Measurements from ENCODE around the gene LMBR1L. TPM values are rescaled to one million over a fixed set of nuclear protein-coding genes. Genes with fewer than 3 reads are reported as not detected.
"Not testable (repeated sequence)": the region's sequence is repeated elsewhere in the genome, so short reads cannot be mapped to it uniquely, and the experiment has no call there.

The LMBR1L gene
- total RNA-seq, 1 donor from 2014 or later: 17.7 TPM

- ATAC-seq (no peak), DNase-seq (ENCODE audit: low spot score) (no peak)
Measured at GRCh38 chr12:49088932-49089330, 21.7 kb downstream of the LMBR1L start.

DNA sequence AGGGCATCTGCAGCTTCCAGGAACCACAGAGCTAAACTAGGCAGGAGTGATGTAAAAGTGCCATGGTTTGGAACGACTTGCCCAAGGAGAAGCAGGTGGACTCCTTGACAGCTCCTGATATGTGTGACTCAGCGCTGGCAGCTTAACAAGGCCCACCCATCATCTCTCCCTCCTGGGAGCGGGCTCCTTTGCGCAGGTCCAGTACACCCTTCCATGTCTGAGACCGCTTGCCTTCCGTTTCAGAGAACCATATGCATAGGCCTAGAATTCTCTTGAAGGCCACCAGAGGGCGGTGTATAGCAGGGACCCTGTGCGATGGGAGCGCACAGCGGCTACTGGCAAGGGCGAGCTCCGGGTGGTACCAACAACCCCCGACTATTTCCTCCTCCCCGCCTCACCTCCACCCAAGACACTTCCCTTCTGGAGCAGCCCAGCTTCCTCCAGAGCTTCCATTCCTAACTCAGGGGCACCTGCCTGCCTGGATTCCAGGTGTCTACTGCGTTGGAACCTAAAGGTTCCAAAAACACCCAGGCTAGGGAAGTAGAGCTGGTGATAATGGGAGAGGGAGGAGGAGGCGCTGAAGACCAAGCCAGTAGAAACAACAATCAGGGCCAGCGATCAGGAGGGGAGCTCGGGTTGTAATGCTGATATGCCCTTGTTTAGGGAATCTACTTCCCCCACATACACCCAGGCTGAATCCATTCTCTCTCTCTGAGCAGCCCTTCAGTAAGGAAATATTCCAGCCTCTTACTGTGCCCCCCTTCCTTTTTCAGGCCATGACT, 22.3 kb downstream of the LMBR1L start:
- peak; percentile 64 for DNase-seq (ENCODE audit: low spot score)
- peak; percentile 95 for ATAC-seq

DNA sequence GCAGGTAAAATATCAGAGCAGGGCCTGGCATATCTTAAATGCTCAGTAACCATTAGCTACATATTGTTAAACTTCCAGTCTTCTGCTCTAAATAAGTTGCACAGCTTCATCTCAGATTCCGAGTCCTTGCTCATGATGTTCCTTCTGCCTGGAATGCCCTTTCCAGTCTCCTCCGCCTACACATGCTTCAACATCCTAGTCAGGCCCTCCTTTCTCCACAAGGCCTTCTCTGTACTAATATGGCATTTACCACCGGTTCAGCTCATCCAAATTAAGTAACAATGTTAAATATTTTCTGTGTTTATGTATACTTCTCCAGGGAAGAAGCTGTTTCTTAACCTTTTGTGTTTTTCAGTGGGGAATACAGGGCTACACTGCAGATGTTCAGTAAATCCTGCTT, 24.5 kb downstream of the LMBR1L start:
- ATAC-seq: no peak
- no peak for DNase-seq (ENCODE audit: low spot score)

GRCh38 chr12:49084438-49084837, 26.2 kb downstream of the LMBR1L start:
- ATAC-seq: no peak
- no peak for DNase-seq (ENCODE audit: low spot score)

GRCh38 chr12:49079793-49080192, 30.9 kb downstream of the LMBR1L start:
- ATAC-seq (no peak), DNase-seq (ENCODE audit: low spot score) (no peak)

- ATAC-seq (no peak), DNase-seq (ENCODE audit: low spot score) (no peak)
Measured at GRCh38 chr12:49070971-49071370, 39.7 kb downstream of the LMBR1L start.

DNA sequence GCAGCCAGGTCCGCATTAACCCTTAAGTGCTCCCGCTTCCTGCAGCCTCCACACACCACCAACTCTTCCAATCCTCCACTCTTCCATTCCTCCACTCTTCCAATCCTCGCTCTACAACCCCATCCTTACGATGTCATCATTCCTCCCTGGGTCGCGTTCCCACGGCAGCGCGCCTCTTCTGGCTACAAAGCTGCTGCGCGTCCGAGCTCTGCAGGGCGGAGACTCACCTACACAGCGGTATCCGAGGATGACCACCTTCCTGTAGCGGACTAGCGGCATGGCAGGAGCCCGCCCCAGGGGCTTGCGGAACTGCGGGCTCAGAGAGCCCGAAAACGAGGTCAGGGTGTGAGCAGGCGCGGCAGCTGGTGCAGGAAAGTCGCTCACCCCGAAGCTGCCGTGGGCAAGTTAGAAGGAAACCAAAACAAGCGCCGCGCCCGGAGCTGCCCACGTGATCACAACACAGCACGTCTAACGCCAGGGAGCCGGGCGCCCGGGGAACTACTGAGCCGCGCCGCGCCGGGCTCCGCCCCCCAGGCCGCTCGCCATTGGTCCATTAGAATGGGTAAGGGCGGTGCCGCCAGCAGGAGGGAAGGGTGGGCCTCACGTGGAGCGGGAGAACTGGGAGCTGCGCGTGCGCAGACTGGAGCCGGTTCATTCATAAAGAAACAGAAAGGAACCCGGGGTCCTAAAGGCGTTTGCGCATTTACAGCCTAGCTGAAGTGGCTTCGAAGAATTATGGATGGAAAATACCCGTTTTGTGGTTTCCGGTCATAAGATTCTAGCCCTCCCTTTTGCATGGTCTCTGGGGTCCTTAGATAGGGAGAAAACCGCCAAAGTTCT, 40.9 kb downstream of the LMBR1L start, which contains the start of gene RHEBL1:
Gene RHEBL1, minus strand, starts transcription at position 473 of the 840 bp plus-strand sequence. Its CDS starts 194 bp downstream, at position 279.
- DNase-seq (ENCODE audit: low spot score) (peak; percentile 99), ATAC-seq (peak; percentile 99)

GRCh38 chr12:49068879-49069506, 41.7 kb downstream of the LMBR1L start:
- no peak for DNase-seq (ENCODE audit: low spot score)
- ATAC-seq: no peak

DNA sequence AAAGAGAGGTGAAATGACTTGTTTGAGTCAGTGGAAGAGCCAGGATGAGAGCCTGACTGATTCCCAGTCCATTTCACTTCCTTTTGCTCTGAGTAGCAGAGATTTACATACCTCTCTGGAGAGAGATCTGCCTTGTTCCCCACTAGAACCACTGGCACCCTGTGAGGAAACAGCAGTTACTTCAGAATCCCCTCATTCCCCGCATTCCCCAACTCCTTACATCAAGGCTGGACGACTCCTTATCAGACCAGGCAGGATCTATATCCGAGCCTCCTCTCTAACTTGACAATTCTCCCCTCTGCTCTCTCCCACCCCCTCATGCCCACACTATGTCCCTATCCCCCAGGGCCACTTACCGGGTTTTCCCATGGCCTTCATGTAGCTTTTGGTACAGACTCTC, 44.5 kb downstream of the LMBR1L start:
- no peak for ATAC-seq

DNA sequence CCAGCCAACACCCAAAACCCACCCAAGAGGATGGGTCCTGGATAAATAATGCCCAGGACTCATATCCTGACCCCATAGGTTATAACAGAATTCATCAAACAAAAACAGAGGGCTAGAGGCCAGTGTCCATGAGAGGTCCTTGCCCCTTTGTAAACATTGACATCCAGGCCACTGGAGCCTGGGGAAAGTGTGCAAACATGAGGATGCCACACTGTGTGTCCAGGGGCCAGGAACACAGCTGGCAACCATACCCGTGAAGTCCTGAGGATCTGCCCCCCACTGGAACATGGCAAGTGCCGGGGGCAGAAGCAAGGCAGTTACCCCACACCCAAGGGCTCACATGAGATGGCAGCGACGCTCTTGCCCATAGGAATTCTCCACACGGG, 45.9 kb downstream of the LMBR1L start:
- ATAC-seq (peak; percentile 10), DNase-seq (ENCODE audit: low spot score) (no peak)

More for the DNA sequence above, 44.5 kb downstream of the LMBR1L start:
- DNase-seq (ENCODE audit: low spot score): no peak

DNA sequence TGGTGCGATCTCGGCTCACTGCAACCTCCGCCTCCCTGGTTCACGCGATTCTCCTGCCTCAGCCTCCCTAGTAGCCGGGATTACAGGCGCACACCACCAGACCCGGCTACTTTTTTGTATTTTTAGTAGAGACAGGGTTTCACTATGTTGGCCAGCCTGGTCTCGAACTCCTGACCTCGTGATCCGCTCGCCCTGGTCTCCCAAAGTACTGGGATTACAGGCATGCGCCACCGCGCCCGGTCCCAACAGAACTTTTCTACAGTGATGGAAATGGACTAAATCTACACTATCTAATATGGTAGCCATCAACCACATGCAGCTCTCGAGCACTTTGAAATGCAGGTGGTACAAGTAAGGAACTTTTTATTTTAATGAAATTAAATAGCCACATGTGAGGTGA, 48.7 kb downstream of the LMBR1L start:
- not testable (repeated sequence) for ATAC-seq; DNase-seq (ENCODE audit: low spot score)

GRCh38 chr12:49061157-49061650, 49.4 kb downstream of the LMBR1L start:
- ATAC-seq (no peak), DNase-seq (ENCODE audit: low spot score) (no peak)

DNA sequence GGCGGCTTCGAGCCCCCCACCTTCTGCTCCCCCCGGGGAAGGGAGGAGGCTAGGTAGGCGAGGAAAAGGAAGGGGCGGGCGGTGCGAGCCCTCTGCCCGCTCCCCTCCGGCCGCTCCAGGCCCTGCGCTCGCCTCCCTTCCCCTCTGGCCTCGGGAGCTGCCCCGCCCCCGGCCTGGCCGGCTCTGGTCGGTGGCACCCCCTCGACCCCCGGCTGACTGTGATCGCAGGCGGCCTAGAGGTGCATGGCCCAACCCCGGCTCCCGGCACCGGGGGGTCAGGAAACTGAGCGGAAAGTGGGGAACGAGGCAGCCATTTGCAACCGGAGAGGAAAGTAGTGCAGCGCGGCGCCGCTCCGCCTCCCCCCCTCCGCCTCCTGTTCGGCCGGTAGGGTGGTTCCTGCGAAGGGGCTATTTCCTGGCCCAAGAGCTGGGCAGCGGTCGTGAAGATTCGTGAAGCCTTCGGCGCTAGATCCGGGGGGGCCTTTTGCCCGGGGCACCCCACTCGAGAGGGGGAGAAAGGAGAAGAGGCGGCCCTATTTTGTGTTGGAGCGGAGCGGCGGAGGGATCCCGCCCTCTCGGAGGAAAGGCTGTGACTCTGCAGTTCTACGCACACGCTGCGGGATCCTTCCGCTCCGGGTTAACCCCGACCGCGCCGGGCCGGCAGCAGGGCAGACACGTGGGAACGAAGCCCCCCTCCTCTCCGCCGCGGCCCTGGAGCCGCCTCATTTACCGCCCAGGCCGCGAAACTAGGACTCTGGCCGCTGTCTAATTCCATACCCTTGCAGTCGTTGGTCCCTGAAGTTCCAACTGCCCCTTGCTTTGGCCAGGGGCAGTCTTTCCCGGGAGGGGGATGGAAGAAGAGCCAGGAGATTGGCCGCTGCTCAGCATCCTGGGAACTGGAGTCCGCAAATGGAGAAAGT, 50.1 kb downstream of the LMBR1L start, which contains the start of gene KMT2D:
Gene KMT2D, minus strand, starts transcription at position 558 of the 920 bp plus-strand sequence. CDS start 5,470 bp downstream, outside the sequence.
- DNase-seq (ENCODE audit: low spot score): peak; percentile 93
- peak; percentile 81 for ATAC-seq

- ATAC-seq (peak; percentile 42), DNase-seq (ENCODE audit: low spot score) (peak; percentile 75)
Measured at GRCh38 chr12:49059299-49060171, 51.1 kb downstream of the LMBR1L start.

GRCh38 chr12:49059045-49059298, 51.7 kb downstream of the LMBR1L start:
- ATAC-seq: peak; percentile 0
- peak; percentile 47 for DNase-seq (ENCODE audit: low spot score)

GRCh38 chr12:49058366-49059044, 52.1 kb downstream of the LMBR1L start:
- ATAC-seq (peak; percentile 2), DNase-seq (ENCODE audit: low spot score) (no peak)

- DNase-seq (ENCODE audit: low spot score) (no peak), ATAC-seq (no peak)
Measured at GRCh38 chr12:49057888-49058287, 52.8 kb downstream of the LMBR1L start.

- DNase-seq (ENCODE audit: low spot score): peak; percentile 62
- peak; percentile 47 for ATAC-seq
Measured at GRCh38 chr12:49055978-49056754, 54.5 kb downstream of the LMBR1L start.

Data from left lobe of liver (tissue), 2 donors.